Activated T-cell treated with anti-CD3 and anti-CD28 coated beads, Interleukin-2, amount 50 U/mL, for 1 hour (primary cell): ENCODE data around the gene C10orf105.
A peak's percentile ranks its signal among the peaks of the same experiment; 100 is the strongest.

Experiments
- DNase-seq: peaks from one replicate; pipeline ENCODE4 v3.0.0-alpha.2; 2020

The C10orf105 gene

GRCh38 chr10:71696628-71697326 is 22.8 kb downstream of the C10orf105 start:
- peak; percentile 79 for DNase-seq

DNA sequence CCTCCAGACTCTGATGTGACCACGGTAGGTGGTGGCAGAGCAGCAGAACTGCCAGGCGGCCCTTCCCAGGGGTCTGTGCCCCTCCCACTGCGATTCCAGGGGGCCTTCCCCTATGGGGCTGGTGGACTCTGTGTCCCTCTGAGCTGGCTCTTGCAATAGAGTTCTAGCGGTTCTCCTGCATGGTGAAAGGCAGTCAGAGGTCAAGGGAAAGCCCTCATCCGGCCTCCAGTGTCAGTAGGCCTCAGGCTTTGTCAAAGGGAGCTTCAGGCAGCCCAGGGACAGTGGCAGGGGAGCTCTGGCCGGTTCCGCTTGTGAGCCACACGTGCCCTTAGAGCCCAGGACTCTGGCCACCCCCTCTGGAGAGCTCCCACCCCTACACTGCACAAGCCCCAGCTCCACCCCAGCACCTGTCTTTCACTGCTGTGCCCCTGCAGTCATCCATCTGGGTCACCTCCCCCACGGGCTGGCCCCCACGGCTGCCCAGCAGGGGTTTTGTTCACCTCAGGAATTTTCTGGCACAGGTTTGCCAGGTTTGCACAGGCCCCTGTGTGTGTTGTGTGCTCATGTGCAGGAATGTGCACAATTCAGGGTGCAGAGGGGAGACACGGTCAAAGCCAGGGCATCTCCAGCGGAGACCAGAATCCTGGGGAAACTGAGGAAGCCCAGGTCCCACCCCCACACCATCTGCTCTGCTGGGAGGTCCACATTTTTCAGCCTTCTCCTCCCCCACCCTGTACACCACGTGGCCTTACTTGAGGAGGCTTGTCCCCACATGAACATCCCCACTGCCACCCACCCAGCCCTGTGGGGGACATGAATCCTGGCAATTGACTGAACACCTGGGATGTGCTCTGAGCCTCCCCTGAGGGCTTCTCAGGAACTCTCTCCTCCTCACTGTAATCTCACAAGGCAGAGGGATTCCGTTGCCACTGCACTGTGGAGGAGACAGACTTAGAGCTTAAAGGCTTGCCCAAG is 23.8 kb downstream of the C10orf105 start:
- no peak for DNase-seq

DNA sequence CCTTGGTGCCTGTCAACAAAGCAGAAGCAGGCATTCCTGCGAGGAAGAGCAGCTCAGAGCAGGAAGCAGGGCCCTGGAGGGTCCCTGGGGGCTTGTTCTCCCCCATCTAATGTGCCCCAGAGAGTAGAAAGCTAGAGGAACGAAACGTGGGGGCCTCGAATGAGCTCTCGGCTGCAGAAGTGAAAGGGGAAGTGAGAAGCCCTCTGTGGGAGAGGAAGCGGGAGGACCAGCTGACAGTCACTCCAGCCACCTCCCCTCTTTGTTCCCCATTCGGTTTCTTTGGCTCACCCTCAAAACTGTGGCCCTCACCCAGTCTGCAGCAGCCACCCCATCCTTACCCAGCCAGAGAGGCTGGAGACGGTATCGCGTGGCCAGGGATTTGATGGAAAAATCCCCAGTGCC is 25.0 kb downstream of the C10orf105 start:
- peak; percentile 30 for DNase-seq

DNA sequence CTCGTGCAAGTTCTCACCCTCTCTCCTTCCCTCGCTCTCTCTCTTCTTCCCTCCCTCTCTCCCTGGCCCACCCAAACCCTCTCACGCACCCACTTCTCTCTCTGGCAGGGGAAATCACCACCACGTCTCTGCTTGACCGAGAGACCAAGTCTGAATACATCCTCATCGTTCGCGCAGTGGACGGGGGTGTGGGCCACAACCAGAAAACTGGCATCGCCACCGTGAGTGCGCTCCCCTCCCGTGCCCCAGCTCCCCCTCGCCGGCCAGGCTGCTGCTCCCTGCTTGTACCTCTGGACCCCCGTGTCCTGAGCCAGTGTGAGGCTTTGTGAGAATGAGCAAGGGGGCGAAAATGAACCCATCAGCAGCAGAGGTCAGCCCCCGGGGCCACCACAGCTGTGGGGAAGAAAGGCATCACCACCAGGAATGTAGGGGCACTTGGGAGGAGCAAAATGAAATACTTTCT is 25.5 kb downstream of the C10orf105 start:
- no peak for DNase-seq

DNA sequence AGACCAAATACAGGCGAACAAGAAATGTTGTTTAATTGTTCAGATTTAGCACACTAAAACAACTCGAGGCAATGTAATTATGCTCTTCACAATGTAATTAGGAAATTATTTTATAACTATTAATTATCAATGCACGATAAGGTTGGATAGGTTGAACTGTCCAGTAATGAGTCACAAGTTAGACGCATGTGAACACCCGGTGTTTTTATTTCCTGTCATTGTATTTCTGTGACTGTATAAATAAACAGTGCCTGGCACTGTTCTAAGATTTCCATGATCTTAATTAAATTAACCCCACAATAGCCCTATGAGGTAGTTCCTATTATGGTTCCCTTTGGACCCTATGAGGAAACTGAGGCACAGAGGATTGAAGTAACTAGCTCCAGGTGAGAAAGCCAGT is 26.2 kb downstream of the C10orf105 start:
- no peak for DNase-seq

- DNase-seq, result no peak
Measured at GRCh38 chr10:71692598-71693306, 26.8 kb downstream of the C10orf105 start.

- no peak for DNase-seq
Measured at GRCh38 chr10:71691405-71691804, 28.2 kb downstream of the C10orf105 start.

DNA sequence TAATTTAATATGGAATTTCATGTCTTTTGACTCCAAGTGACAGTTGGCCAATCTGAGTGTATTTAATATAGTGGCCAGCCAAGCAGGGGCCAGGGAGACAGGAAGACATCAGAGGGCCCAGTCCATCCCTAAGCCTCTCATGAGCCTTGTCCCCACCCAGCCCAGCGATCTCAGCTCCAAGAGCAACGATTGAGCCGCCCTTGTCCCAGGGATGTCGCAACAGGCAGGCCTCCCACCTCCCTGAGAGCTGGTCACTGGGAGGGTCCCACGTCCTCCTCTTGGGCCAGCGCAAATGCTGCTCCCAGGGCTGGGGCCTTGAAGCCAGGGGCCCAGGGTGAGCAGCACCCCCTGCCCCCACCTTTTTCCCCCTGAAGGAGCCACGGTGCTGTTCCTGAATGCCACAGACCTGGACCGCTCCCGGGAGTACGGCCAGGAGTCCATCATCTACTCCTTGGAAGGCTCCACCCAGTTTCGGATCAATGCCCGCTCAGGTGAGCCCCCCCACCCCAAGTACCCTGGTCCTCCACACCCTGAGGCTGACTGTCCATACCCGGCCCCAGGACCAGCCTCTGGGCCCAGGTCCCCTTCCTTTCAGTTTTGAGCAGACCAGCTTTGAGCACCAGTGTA is 29.4 kb downstream of the C10orf105 start:
- no peak for DNase-seq

- DNase-seq, result no peak
Measured at GRCh38 chr10:71688256-71688655, 31.3 kb downstream of the C10orf105 start.

- no peak for DNase-seq
Measured at GRCh38 chr10:71687480-71687879, 32.1 kb downstream of the C10orf105 start.

DNA sequence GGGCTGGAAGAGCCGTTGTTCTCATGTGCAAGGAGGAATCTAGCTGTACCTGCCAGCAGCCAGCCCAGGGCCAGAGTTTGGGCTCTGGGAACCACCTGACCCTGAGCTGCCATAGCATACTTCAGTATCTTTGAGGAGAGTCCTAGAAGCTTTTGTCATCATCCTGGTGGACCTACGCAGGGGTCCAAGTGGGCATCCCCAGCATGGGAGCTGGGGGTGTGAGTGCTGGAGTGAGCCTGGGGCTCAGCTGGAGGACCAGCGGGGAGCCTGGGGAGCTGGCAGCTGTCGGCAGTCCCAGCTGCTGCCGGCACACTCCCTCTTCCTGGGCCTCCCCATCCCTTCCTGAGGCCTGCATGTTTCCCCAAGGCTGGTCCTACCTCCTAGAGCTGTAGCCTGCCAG is 32.5 kb downstream of the C10orf105 start:
- DNase-seq, result no peak

DNA sequence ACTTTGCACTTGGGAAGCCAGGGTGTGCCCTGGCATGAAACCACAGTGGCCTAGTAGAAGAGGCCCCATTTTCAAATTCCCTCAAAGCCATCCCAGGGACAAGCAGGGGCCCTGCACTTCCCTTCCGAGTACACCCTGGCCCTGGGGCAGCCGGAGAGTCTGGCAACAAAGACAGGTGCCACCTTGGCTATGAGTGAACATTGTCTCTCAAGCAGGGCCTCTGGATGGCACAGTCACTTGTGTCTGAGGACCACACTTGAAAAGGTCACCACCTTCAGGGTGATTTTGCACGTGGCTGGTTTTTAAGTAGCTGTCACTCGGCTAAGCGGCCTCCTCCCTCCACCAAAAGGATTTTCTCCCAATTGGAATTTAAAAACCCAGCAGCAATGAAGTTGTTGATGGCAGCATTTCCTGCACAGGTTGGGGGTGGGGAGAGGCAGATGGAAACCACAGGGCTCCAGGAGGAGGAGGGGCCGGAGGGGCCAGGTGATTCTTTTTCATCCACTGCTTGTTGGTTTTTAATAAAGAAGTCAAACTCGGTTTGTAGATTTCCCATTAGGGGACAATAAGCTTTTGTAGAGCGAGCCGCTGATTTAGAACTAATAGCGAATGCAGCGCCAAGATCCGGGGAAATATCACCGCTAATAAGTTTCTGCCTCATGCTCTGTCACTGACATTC is 33.9 kb downstream of the C10orf105 start:
- DNase-seq, result no peak

DNA sequence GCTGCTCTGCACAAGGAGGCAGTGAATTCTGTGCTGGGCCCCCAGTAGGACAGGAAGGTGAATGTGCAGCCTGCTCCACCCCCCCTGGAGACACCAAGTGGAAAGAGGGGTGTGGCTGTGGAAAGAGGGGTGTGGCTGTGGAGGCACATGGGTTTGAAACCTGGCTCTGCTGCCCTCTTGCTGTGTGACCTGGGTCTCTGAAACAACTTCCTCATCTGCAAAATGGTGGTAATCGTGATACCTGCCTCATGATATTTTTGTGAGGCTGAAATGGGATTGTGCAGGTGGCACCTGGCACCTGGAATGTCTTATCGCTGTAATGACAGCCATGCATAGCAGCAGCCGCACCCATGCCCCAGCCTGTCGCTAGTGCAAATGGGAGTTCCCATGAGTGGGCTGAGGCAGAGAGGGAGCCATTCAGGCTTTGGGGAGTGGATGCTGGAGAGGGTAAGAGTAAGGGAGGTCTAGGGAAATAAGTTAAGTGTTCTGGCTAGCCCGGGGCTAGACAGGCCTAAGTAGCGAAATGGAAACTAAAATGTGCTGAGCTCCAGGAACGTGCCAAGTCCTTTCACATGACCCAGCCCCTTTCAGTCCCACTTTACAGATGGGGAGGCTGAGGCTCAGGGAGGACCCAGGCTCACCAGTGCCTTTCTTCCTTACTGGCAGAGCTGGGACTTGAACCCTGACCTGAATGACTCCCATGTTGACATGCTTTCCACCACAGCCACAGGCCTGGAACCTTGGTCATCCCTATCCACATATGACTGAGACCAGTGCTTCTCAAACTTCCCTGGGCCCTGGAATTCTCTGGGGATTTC is 35.0 kb downstream of the C10orf105 start:
- no peak for DNase-seq

DNA sequence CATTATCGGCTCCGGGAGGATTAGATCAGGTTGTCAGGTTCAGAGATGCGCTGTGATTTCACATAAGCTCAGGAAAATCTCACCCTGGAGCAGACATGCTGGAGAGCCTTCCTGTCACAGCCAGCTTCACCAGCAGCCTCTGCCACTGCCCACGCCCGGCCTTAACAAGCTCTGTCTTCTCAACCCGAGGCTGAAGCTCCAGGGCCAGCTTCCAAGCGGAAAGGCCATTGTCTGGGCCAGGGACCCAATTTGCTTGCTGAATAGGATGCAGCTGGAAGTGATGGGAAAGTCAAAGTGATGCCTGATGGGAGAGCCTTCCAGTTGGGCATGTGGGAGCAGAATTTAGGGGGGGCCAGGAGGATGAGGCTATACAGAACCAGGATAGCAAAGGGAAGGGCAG is 36.3 kb downstream of the C10orf105 start:
- DNase-seq, result no peak

- DNase-seq, result no peak
Measured at GRCh38 chr10:71681977-71682376, 37.6 kb downstream of the C10orf105 start.

DNA sequence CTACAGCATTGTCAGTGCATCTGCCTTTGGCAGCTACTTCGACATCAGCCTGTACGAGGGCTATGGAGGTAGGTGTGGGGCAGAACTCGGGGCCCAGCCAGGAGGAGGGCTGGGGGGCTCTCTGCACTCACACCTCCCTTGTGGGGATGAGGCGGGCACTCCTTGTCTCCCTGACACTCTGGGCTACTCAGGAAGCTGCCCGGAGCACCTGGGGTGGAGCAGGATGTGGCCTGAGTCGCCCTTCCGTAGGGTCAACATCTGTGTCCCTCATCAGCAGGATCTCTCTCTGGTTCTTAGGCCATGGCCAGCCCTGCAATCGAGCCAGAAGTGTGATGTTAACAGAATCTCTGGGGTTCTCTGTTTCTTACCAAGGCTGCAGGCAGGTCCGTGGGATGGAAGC is 40.2 kb downstream of the C10orf105 start:
- no peak for DNase-seq

GRCh38 chr10:71678057-71678805 is 41.3 kb downstream of the C10orf105 start:
- no peak for DNase-seq

GRCh38 chr10:71677261-71677660 is 42.3 kb downstream of the C10orf105 start:
- no peak for DNase-seq

DNA sequence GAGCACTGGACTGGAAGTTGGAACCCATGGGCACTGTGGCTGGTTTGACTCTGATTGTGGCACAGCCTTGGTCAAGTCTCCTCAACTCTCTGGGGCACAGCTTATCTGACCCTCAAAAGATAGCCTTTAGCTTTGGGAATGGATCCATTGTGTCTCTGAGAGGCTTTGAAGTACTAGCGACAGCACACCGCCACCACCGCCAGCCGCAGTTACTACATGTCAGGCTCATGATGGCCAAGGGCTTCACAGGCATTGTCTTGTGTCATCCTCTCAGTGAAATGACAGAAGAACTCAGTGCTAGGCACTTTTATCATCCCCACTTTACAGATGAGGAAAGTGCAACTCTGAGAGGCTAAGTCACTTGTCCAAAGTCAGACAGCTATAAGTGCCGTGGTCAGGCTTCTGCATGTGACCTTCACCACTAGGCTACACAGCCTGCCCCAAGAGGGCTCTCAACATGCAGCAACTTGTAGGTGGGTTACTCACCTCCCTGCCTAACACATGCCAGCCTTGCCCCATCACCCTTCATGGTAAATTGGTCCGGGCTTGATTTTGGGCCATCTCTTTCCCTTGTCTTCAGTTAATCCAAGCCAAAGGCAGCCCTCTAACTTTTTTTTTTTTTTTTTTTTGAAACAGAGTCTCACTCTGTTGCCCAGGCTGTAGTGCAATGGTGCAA is 44.1 kb downstream of the C10orf105 start:
- no peak for DNase-seq
